ENCODE results near the gene ESRRB.

ESRRB gene

GRCh38 chr14:76480426-76480825 lies 104.5 kb downstream of the ESRRB start:
- H3K27ac ChIP-seq (ENCODE audit: poor library complexity, severe bottlenecking) = no peak overlapping the region
- H3K9me3 ChIP-seq (ENCODE audit: severe bottlenecking) = no peaks in the 10 kb centered on the region
- H3K36me3 ChIP-seq (ENCODE audit: low read depth) = no peaks in the 10 kb centered on the region
- ATAC-seq (ENCODE audit: low read depth) = 0 out of 3 replicates have a peak, but pooled peaks have one; percentile 25
- no peak for TF ChIP-seq CTCF (IDR thresholded peaks at IDR 0.05; ENCODE audit: poor library complexity, severe bottlenecking)
- no peaks in the 10 kb centered on the region for H3K27me3 ChIP-seq (ENCODE audit: insufficient read depth, poor library complexity, severe bottlenecking)
- H3K4me1 ChIP-seq (ENCODE audit: insufficient read depth, poor library complexity, severe bottlenecking) = no peaks in the 10 kb centered on the region
- DNase-seq (ENCODE audit: low spot score) = no peak
- no peak overlapping the region for H3K4me3 ChIP-seq (ENCODE audit: severe bottlenecking)

- no peaks in the 10 kb centered on the region for H3K4me1 ChIP-seq (ENCODE audit: insufficient read depth, poor library complexity, severe bottlenecking)
- no peak for TF ChIP-seq CTCF (IDR thresholded peaks at IDR 0.05; ENCODE audit: poor library complexity, severe bottlenecking)
- DNase-seq (ENCODE audit: low spot score) = no peak
- H3K36me3 ChIP-seq (ENCODE audit: low read depth) = no peaks in the 10 kb centered on the region
- no peak for ATAC-seq (ENCODE audit: low read depth)
- H3K4me3 ChIP-seq (ENCODE audit: severe bottlenecking) = no peak overlapping the region
- H3K27me3 ChIP-seq (ENCODE audit: insufficient read depth, poor library complexity, severe bottlenecking) = no peaks in the 10 kb centered on the region
- H3K27ac ChIP-seq (ENCODE audit: poor library complexity, severe bottlenecking) = no peak overlapping the region
- H3K9me3 ChIP-seq (ENCODE audit: severe bottlenecking) = no peaks in the 10 kb centered on the region
Observed at GRCh38 chr14:76484355-76484754, 108.4 kb downstream of the ESRRB start.

GRCh38 chr14:76486251-76486743 lies 110.4 kb downstream of the ESRRB start:
- ATAC-seq (ENCODE audit: low read depth) = 0 out of 3 replicates have a peak, but pooled peaks have one; percentile 32

GRCh38 chr14:76488551-76488950 lies 112.6 kb downstream of the ESRRB start:
- H3K9me3 ChIP-seq (ENCODE audit: severe bottlenecking) = no peaks in the 10 kb centered on the region
- DNase-seq (ENCODE audit: low spot score) (no peak), ATAC-seq (ENCODE audit: low read depth) (no peak)
- no peaks in the 10 kb centered on the region for H3K27me3 ChIP-seq (ENCODE audit: insufficient read depth, poor library complexity, severe bottlenecking)
- no peak overlapping the region for H3K4me3 ChIP-seq (ENCODE audit: severe bottlenecking)
- no peaks in the 10 kb centered on the region for H3K4me1 ChIP-seq (ENCODE audit: insufficient read depth, poor library complexity, severe bottlenecking)
- no peaks in the 10 kb centered on the region for H3K36me3 ChIP-seq (ENCODE audit: low read depth)
- no peak for TF ChIP-seq CTCF (IDR thresholded peaks at IDR 0.05; ENCODE audit: poor library complexity, severe bottlenecking)
- no peak overlapping the region for H3K27ac ChIP-seq (ENCODE audit: poor library complexity, severe bottlenecking)

More at GRCh38 chr14:76486251-76486743, 110.4 kb downstream of the ESRRB start:
- Histone ChIP-seq H3K36me3 (ENCODE audit: low read depth) (no peaks in the 10 kb centered on the region), H3K27ac (ENCODE audit: poor library complexity, severe bottlenecking) (no peak overlapping the region), H3K27me3 (ENCODE audit: insufficient read depth, poor library complexity, severe bottlenecking) (no peaks in the 10 kb centered on the region), H3K9me3 (ENCODE audit: severe bottlenecking) (no peaks in the 10 kb centered on the region), H3K4me3 (ENCODE audit: severe bottlenecking) (no peak overlapping the region), H3K4me1 (ENCODE audit: insufficient read depth, poor library complexity, severe bottlenecking) (no peaks in the 10 kb centered on the region)
- no peak for TF ChIP-seq CTCF (IDR thresholded peaks at IDR 0.05; ENCODE audit: poor library complexity, severe bottlenecking)
- no peak for DNase-seq (ENCODE audit: low spot score)

GRCh38 chr14:76489667-76490066 lies 113.7 kb downstream of the ESRRB start:
- H3K27me3 ChIP-seq (ENCODE audit: insufficient read depth, poor library complexity, severe bottlenecking) = no peaks in the 10 kb centered on the region
- no peaks in the 10 kb centered on the region for H3K9me3 ChIP-seq (ENCODE audit: severe bottlenecking)
- no peaks in the 10 kb centered on the region for H3K36me3 ChIP-seq (ENCODE audit: low read depth)
- H3K4me3 ChIP-seq (ENCODE audit: severe bottlenecking) = no peak overlapping the region
- no peaks in the 10 kb centered on the region for H3K4me1 ChIP-seq (ENCODE audit: insufficient read depth, poor library complexity, severe bottlenecking)
- no peak for ATAC-seq (ENCODE audit: low read depth)
- H3K27ac ChIP-seq (ENCODE audit: poor library complexity, severe bottlenecking) = no peak overlapping the region
- no peak for TF ChIP-seq CTCF (IDR thresholded peaks at IDR 0.05; ENCODE audit: poor library complexity, severe bottlenecking)
- no peak for DNase-seq (ENCODE audit: low spot score)
